ENCODE data around the gene ATP2C2.

- TF ChIP-seq, protein P1, sequence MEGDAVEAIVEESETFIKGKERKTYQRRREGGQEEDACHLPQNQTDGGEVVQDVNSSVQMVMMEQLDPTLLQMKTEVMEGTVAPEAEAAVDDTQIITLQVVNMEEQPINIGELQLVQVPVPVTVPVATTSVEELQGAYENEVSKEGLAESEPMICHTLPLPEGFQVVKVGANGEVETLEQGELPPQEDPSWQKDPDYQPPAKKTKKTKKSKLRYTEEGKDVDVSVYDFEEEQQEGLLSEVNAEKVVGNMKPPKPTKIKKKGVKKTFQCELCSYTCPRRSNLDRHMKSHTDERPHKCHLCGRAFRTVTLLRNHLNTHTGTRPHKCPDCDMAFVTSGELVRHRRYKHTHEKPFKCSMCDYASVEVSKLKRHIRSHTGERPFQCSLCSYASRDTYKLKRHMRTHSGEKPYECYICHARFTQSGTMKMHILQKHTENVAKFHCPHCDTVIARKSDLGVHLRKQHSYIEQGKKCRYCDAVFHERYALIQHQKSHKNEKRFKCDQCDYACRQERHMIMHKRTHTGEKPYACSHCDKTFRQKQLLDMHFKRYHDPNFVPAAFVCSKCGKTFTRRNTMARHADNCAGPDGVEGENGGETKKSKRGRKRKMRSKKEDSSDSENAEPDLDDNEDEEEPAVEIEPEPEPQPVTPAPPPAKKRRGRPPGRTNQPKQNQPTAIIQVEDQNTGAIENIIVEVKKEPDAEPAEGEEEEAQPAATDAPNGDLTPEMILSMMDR (IDR thresholded peaks at IDR 0.05) = no peak
- no peak for TF ChIP-seq POLR2A (IDR thresholded peaks at IDR 0.05)
Measured at GRCh38 chr16:84361546-84361945, 6.8 kb upstream of the ATP2C2 start.

All from esophagus squamous epithelium (tissue), 4 donors.